HG02763 (cell line): Measurements from ENCODE around the gene GBE1.
A peak's percentile ranks its signal among the peaks of the same experiment; 100 is the strongest.

Experiments
- ATAC-seq: cut with Tn5 transposase; IDR thresholded peaks from one replicate; pipeline ENCODE4 v1.9.1; 2021; ENCODE audit warnings: mild to moderate bottlenecking, moderate library complexity; ENCODE audit not compliant: unreplicated experiment

Gene GBE1

DNA sequence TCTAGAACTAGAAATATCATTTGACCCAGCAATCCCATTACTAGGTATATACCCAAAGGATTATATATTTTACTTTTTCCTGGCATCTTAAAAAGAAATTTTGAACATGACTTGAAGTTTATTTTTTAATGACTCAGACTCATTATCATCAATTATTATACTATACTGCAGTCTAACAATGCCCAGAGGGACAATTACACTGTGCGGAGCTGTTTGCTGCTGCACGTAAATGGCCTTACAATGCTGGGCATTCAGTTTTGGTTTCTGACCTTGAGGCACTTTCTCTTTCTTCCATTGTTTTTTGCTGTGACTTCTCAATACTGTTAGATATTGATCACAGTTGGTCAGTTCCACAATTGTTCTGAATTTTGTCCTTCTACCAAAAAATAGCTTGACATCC is 128.8 kb downstream of the GBE1 start:
- no peak for ATAC-seq

DNA sequence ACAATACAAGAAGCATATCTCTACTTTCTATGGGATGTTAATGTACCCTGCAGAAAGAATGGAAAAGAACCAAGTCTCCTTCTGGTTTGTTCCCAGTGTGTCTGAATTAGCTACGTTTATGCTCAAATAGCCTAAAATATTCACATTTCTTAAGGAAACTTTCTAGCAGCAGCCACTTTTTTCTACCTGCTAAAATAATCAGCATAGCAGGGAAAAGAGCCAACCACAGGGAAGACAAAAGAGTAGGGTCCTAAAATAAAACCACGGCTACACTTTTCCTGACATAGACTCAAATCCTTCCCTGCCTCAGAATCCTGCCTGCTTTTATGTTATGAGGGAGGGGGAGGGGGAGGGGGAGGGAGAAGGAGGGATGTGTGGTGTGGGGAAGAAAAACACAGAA is 136.7 kb downstream of the GBE1 start:
- no peak for ATAC-seq

DNA sequence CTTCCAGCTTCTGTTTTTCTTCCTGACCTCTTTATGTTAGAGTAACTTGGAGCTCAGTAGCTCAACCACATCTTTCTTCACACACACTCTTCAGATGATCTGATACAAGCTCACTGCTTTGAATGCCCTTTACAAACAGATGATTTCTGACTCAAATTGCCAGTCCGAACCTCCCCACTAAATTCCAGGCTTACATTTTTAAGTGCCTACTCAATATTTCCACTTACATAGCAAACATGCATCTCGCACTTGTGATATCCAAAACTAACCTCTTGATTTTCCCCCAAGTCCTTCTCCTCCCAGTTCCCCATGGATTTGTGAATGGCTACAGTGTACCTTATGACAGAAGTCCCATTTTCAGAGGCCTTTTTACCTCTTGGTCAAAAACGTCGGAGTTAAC is 139.1 kb downstream of the GBE1 start:
- no peak for ATAC-seq

DNA sequence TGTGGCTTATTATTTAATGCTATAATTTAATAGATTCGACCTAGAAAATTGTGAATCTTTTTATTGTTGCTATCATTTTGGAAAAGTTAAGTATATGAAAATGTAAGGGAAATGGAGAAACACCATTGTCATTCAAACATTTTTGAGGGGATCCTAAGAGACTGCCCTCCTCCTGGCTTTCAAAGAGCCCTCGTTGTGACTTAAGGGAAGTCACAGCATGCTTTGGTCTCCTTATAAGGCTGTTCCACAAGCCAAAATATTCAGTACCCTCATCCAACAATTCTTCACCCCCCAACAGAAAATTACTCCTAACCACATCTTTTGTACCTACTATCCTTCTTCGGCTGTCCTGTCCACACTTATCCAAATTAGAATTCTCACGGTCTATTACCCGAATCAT is 140.2 kb downstream of the GBE1 start:
- ATAC-seq = no peak

DNA sequence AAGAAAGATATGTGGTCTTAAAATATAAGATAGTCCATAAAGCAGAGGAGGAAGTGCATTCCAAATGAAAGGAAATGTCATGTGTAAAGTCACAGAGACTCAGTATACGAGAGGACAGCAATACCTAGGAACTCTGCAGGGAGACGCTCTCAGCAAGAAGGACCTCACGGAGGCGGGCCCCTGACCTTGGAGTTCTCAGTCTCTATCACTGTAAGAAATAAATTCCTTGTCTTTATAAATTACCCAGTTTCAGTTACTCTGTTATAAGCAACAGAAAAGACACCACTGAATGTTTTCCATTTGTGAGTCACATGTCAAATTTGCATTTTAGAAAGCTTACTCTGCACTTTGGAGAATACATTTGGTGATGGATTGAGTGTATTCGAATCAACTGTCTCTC is 140.6 kb downstream of the GBE1 start:
- ATAC-seq = no peak

DNA sequence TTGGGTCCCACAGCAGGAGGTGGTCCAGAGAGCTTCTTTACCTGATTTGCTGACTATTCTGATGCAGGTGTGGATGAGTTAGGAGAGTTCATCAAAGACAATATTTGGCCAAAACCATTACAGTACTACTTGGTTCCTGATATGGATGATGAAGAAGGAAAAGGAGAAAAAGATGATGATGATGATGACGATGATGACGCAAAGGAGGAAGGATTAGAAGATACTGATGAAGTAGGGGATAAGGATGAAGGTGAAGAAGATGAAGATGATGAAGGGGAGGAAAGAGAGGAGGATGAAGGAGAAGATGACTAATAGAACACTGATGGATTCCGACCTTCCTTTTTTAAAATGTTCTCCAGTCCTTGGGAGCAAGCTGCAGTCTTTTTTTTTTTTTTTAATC is 148.7 kb downstream of the GBE1 start:
- no peak for ATAC-seq

DNA sequence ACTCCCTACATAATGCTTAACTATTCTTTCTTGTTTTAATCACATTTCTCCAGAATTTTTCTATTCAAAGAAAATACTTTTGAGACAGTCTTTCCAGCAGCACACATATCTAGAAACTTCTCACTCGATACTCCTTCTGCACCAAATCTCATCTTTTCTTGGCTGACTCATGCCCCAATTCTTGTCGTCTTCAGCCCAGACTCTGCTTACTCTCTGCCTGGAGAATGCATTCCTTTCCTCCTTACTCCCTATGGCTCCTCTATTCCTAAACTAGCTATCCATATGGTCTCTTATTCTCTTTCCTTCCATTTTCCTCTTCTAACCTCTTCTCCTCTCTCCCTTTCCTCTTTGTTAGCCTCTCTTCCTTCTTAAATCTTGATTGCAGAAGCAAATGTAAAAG is 158.7 kb downstream of the GBE1 start:
- ATAC-seq = no peak

DNA sequence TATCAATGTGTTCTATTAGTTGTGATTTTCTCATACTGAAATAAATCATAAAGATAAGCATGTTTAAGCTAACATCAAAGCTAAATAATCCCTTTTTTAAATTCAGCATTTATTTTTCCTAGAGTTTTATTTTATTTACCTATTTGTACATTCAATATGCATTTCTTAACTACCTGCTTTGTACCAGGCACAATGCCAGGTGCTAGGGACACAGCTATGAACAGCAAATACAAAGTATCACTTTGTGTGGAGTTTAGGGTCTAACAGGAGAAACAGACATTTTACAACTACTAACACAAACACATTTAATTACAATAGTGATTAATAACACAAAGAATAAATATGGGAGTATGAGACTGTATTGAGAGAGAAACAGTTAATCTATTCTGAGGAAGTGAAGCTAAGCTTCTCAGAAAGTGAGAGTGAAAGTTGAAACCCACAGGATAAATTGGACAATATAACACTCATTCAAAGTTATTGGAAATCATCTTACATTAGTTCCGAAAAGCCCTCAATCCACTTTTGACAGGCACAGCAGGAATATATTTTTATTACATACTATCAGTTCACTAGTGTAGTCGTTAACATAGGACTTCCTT is 159.6 kb downstream of the GBE1 start:
- no peak for ATAC-seq

DNA sequence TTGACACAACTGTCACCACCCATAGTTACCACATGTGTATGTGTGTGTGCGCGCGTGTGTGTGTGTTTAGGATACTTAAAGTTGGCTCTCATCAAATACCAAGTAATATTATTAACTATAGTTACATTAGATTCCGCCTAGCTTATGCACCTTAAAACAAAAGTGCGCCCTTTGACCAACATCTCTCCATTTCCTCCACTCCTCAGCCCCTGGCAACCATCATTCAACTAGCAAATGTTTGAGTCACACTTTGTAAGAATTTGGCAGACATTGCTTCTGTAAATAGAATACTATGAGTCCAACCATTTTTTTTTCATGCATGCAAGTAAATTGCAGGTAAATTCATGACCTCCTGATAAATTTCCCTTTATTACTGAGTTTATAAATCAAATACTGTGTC is 169.3 kb downstream of the GBE1 start:
- no peak for ATAC-seq

DNA sequence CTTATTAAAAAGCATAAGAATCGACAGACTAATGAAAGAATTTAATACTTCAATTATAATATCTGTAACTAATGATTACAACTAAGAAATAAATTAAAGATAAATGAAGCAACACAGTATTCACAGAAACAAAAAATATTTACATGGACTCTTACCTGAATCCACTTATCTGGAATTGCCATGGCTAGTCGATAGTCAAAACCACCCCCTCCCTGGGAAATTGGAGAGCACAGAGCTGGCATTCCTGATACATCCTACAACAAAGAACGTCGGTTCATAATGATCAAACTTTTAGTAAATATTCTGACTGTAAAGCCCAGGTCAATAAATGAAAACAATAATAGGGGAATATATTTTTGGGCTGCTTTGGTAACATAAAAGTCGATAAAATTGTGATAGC is 175.5 kb downstream of the GBE1 start:
- no peak for ATAC-seq

DNA sequence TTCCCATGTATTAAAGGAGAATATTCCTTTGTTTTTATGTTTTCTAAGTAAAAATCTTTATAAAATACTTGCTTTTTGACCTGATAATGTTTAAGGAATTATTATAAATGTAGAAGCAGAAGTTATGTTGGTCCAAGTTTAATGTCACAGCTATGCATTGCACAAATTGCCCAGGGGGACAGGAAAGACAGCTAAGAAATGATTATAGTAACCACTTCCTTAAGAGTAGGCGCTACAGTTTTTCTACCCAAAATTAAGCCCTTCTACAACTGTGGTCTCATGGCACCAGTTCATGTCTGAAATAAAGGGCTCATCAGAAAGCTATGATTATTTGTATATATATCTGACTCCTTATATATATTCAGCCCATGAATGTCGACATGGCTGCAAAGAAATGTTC is 176.4 kb downstream of the GBE1 start:
- ATAC-seq = no peak

DNA sequence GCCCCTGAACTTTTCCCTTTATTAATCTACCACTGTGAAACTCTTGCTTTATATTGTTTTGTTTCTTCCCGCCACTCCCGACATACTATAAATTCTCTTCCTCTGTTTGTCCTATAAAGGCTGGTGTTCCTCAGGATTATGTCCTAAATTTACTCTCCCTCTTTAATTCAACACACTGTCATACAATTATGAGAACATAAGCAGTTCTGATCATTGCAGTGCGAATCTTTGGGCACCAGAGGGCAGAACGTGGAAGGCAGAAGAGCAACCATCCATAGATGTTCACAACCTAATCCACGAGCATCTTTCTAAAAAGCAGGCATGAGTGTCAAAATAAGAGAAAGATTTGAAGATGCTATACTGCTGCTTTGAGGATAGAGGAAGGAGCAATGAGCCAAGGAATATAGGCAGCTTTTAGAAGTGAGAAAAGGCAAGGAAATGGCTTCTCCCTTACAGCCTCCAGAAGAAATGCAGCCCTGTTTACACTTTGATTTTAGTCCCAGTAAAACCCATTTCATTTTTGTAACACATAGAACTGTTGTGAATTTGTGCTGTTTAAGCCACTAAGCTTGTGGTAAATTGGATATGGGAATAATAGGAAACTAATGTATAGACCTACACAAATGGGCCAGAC is 179.4 kb downstream of the GBE1 start:
- ATAC-seq = peak; percentile 75

DNA sequence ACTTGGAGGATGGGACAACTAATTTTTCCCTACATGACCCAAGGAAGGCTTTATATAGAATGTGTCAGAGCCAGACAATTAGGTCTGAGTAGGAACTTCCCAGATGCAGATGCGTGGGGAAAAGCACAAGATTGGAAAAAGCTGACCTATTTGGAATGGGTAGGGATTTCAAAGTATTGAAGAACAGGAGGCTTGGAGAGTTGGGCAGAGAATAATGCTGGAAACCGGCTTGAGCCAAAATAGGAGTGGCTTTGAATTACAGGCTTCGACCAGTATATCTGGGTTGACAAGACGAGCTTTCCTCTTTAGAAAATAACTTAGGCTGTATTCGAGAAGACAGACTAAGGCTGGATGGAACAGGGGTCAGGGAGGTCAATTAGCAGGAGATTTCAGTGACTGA is 181.1 kb downstream of the GBE1 start:
- ATAC-seq = no peak

DNA sequence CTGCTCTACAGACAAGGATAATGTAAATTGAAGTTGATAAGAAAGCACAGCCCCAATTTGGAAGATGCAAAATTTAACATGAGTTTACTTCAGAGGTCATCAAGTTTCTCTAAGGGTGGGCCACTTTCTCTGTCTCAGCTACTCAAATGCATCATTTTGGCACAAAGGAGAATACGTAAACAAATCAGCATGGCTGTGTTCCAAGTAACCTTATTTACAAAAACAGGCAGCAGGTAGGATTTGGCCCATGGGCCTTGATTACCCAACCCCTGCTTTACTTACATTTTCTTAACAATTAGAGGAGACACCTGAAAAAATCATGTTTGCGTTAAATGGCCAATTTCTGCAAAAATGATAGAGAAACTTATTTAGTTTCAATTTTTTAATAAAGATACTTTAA is 181.7 kb downstream of the GBE1 start:
- no peak for ATAC-seq

DNA sequence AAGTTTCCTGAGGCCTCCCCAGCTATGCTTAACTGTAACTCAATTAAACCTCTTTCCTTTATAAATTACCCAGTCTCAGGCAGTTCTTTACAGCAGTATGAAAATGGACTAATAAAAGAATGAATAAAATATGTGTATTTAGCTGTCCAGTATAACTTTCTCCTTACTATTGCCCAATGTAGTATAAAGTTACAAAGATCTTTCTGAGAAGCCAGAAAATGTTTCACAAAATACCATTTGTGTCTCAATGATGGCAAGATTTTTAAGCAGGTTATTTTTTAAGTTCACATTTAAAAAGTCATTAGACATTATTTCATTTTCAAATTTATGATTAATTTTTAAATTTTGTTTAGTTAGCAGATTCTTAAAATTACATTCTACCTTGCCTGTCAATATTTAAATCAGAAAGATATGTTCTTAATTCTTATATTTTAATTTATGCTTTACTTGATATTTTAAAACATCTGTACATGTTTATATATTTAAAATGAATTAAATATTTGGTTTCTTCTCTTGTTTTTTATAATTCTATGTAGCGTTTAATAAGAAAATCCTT is 189.2 kb downstream of the GBE1 start:
- no peak for ATAC-seq

DNA sequence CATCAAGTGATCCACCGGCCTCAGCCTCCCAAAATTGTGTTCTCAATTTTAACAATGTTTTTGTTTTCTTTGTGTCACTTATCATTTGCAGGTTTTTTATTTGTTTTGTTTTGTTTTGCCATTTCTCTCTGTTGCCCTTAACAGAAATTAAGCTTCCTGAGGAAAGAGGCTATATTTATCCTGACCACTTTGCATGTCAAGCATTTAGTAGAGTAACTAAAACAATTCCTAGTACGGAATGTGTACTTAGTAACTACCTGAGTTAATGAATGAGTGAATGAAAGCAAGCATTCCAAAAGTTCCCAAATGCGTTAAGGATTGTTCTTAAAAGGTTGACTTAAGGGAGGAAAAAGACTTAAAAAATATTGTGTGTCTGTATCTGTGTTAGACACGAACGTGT is 193.1 kb downstream of the GBE1 start:
- ATAC-seq = no peak

DNA sequence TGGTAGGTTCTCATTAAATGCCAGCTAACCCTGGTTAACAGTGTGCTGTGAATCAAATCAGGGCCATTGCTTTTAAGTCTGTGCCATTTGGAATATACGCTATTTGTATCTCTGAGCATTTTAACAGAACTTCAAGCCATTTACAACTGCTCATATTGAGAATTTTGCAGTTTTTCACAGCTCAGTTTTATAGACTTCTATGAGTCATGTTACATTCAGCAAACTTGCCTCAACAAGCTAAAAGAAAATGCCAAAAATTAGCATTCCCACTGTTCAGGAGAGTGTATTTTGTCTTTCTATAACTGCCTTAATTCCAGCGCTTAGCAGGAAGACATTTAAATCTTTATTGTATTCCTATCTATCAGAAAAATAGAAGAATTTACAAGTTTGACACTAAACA is 196.4 kb downstream of the GBE1 start:
- no peak for ATAC-seq

DNA sequence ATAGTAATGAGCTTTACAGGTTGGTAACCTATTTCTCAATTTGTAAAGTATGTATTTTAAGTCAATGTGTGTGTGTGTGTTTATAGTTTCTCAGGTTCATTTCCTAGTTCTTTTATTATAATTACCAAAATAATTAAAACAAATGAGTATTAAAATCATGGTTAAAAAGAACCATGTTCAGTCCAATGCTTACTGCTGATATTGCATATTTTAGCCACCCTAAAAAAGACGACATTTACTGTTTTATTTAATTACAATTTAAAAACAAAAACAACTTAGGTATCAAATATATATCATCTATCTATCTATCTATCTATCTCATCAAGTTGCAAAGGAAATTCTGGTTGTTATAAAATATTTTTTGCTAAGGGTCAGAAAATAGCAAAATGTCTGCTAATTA is 203.3 kb downstream of the GBE1 start:
- ATAC-seq = no peak

DNA sequence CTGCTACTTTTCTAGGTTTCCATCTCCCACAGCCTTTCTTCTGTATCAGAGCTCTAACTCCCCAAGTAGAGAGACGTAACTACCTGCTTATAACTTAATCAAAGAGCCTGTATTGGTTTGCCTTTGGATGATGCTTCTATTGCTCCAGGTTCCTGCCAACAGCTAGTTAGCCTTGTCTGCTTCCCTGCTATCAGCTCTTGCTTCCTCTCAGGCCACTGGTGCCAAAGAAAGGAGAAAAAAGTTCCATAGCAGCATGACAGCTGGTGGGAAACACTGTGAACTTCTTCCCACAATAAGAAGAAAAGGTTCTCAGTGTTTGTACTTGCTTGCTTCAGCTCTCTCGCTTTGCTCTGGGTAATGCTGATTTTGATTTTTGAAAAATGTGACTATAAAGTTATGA is 206.6 kb downstream of the GBE1 start:
- ATAC-seq = no peak

DNA sequence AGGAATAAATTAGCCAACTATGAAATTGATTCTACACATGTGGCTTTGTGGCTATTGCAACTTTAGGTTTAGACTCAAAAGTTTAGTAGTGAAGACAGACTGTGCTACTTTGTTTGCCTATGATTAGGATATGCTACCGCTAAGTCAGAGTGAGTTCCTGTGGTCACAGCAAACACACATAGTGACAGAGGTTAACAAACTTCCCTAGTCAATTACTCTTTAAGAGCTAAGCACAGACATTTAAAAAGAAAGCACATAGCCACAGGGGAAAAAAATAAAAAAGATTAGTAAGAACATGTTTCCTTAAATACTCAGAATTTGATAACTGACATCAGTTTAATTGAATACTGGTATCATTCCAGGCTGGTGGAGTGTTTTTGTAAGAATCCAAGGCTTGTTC is 207.1 kb downstream of the GBE1 start:
- ATAC-seq = peak; percentile 58

DNA sequence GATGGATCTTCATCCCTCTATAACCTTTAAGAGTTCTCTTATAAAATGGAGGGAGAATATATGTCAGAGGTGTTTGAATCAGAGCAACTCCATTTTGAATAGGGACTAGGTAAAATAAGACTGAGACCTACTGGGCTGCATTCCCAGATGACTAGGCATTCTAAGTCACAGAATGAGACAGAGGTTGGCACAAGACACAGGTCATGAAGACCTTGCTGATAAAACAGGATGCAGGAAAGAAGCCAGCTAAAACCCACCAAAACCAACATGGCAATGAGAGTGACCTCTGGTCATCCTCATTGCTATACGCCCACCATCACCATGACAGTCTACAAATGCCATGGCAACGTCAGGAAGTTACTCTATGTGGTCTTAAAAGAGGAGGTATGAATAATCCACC is 211.0 kb downstream of the GBE1 start:
- ATAC-seq = no peak

DNA sequence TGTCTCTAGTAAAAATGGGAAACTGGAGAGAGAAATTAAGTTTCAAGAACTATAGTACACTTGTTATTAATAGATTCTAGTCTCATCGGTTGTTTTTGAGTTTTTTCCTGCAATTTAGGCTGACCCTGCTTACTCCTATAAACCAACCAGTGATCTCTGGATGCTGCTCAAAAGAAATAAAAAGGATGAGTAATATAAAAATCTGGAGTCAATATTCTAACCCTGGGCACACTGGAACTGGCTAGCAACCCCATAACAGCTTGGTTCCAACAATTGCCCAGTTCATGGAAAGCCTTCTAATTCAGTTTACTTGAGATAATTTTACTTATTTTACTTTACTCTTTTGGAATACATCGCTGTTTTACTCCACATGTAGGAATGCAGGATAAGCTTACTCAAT is 211.6 kb downstream of the GBE1 start:
- no peak for ATAC-seq

DNA sequence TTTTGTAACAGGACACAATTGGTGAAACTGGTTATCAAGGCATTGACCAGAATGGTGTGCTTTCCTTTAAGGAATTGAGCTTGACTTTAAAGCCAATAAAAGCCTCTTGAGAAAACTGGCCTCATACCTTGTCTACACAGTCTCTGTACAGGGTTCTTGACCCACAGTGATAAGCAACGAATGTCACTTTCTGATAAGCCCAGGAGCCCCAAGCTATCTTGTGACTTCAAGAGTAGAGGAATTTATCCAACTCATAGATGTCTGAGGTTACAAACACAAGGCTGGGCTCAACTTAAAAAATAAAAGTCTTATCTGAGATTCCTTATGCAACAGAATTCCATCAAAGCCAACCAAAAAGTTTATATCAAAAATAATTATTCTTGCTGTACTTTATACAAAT is 212.1 kb downstream of the GBE1 start:
- no peak for ATAC-seq
